HG03460 (cell line): ENCODE data around the gene NUP37.
"Not testable (repeated sequence)": the region's sequence is repeated elsewhere in the genome, so short reads cannot be mapped to it uniquely, and the experiment has no call there.

ENCODE experiments used
- ATAC-seq: cut with Tn5 transposase; IDR thresholded peaks from one replicate; pipeline ENCODE4 v1.9.1; 2021; ENCODE audit not compliant: unreplicated experiment

Gene NUP37, protein sequence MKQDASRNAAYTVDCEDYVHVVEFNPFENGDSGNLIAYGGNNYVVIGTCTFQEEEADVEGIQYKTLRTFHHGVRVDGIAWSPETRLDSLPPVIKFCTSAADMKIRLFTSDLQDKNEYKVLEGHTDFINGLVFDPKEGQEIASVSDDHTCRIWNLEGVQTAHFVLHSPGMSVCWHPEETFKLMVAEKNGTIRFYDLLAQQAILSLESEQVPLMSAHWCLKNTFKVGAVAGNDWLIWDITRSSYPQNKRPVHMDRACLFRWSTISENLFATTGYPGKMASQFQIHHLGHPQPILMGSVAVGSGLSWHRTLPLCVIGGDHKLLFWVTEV

DNA sequence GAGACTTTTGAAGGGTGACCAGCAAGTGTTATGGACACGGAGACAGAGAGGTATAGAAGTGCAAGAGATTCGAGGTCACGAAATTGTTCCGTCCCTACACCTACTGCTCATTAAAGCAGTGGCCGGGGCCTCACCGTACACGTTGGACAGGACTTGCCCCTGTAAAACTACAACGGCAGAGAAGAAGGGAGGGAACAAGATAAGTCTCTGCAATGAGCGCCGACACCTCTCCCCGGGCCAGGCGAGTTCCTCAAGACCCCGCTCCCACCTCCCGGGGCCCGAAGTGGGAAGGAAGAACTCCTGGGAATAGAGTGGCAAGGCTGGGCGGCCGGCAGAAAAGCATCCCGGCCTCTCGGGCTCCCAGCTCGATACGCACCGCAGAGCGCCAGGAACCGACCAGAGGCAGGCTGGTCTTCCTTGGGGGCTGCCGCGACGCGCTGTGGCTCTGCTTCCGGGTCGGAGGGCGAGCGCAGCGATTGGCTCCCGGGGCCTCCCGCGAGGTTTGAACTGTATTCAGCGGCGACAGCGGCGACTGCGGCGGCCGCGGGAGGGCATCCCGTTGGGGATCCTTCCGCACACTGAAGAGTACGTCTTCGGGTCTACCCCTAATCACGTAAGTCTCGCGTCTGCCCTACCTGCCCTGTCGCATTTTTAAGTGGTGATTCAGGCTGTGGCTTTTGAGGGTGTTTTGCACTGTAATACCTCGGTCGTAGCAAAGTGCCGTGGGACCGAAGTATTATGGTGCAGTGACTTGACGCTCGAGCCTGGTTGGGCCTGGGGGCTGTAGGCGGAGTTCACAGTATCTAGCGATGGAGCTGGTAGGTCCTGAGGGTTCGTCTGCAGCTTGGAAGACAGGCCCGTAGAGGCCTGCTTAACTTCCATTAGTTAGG is at the start of gene NUP37, which contains the start of gene PARPBP:
Gene NUP37 (minus strand): TSS at position 441 of the 890 bp plus-strand sequence. CDS start 1,596 bp downstream, outside the sequence.
Gene PARPBP (plus strand): TSS at position 510 of the 890 bp plus-strand sequence. CDS start 3,706 bp downstream, outside the sequence.
- ATAC-seq, result peak; percentile 94

DNA sequence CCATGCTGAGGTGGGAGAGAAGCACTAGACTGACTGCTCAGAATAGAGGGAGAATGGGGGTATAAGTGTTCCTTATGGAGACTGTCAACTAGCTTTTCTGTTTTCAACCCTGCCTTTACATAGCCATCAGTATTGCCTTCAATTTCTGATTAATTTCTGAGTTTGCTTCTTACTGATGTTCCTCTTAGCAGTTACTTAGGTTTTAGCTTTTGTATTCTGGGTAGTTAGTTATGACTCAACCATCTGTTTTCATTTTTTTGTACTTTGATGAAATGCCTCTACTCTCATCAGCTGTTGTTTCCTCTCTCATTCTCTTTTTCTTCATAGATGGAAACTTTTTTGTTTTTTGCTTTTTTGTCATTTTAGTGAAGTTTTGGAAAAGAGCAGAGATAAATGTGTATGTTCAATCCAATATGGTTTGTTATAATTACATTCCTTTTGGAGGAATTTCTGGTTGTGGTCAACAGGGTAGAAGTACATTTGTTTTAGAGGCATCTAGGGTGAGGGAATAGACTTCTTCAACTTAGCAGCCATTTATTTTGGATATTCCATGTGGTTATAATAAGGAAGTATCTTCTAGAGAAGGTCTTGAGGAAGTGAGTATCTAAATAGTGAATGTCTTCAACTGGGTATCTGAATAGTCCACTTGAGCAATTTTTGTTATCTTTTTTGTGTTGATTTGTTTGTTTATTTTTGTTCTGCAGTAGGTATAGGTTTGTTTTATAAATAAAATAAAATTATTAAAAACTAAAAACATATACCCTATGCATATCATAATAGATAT is 48.1 kb upstream of the NUP37 start:
- no peak for ATAC-seq

DNA sequence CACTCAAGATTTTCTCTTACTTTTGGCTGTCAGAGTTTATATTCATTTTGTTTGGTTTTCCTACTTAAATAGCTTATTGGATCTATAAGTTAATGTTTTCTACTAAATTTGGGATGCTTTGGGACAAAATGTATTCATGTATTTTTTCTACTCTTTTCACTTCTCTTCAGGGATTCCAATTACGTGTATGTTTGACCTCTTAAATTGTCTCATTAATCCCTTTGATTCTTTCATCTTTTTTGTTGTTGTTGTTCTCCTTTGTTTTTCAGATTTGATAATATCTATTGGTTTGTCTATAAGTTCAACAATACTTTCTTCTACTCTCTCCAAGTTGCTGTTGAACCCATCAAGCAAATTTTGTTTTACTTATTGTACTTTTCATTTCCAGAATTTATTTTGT is 43.5 kb upstream of the NUP37 start:
- ATAC-seq, result no peak

DNA sequence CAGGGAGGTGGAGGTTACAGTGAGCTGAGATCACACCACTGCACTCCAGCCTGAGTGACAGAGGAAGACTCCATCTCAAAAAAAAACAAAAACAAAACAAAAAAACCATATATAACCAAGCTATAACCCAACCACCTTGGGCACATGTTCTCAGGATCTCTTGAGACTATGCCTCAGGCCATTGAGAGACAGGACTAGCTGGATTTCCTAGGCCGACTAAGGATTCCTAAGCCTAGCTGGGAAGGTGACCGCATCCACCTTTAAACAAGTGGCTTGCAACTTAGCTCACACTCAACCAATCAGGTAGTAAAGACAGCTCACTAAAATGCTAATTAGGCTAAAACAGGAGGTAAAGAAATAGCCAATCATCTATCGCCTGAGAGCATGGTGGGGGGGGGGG is 35.3 kb upstream of the NUP37 start:
- not testable (repeated sequence) for ATAC-seq

DNA sequence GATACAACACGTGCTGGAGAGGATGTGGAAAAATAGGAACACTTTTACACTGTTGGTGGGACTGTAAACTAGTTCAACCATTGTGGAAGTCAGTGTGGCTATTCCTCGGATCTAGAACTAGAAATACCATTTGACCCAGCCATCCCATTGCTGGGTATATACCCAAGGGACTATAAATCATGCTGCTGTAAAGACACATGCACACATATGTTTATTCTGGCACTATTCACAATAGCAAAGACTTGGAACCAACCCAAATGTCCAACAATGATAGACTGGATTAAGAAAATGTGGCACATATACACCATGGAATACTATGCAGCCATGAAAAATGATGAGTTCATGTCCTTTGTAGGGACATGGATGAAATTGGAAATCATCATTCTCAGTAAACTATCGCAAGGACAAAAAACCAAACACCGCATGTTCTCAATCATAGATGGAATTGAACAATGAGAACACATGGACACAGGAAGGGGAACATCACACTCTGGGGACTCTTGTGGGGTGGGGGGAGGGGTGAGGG is 27.2 kb upstream of the NUP37 start:
- ATAC-seq, result not testable (repeated sequence)

DNA sequence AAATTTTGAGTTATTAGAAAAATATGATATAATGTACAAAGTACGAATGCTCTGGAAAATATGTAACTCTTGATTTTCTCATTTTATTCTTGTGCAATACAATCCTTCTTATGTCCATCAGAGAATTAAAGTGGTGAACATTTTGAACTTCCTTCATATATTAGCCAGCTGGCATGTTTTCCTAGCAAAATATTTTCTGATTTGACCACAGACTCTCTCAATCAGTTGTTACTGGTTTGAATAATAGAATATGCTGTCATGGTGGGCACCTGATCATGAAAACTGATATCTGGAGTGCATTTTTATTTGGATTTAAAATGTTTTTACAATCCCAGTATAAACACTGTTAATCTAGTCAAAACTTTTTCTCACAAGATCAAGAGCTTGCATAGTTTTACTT is 24.3 kb upstream of the NUP37 start:
- ATAC-seq, result no peak

DNA sequence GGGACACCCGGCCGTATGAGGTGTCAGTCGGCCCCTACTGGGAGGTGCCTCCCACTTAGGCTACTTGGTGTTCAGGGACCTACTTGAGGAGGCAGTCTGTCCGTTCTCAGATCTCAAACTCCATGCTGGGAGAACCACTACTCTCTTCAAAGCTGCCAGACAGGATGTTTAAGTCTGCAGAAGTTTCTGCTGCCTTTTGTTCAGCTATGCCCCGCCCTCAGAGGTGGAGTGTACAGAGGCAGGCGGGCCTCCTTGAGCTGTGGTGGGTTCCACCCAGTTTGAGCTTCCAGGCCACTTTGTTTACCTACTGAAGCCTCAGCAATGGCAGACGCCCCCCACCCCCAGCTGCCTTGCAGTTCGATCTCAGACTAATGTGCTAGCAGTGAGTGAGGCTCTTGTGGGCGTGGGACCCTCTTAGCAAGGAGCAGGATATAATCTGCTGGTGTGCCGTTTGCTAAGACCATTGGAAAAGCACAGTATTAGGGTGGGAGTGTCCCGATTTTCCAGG is 23.0 kb upstream of the NUP37 start:
- ATAC-seq, result not testable (repeated sequence)

DNA sequence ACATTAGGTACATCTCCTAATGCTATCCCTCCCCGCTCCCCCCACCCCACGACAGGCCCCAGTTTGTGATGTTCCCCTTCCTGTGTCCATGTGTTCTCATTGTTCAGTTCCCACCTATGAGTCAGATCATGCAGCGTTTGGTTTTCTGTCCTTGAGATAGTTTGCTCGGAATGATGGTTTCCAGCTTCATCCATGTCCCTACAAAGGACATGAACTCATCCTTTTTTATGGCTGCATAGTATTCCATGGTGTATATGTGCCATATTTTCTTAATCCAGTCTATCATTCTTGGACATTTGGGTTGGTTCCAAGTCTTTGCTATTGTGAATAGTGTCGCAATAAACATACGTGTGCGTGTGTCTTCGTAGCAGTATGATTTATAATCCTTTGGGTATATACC is 17.7 kb upstream of the NUP37 start:
- not testable (repeated sequence) for ATAC-seq

DNA sequence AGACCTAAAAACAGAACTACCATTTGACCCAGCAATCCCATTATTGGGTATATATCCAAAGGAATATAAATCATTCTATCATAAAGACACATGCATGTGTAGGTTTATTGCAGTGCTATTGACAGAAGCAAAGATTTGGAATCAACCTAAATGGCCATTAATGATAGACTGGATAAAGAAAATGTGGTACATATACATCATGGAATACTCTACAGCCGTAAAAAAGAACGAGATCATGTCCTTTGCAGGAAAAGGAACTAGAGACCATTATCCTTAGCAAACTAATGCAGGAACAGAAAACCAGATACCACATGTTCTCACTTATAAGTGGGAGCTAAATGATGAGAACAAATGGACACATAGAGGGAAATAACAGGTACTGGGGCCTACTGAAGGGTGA is 11.5 kb upstream of the NUP37 start:
- not testable (repeated sequence) for ATAC-seq

DNA sequence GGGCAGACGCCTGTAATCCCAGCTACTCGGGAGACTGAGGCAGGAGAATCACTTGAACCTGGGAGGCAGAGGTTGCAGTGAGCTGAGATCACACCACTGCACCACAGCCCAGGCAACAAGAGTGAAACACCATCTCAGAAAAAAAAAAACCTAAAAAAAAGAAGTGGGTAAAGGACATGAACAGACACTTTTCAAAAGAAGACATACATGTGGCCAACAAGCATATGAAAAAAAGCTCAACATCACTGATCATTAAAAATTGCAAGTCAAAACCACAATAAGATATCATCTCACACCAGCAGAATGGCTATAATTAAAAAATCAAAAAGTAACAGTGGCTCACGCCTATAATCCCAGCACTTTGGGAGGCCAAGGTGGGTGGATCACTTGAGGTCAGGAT is 10.8 kb upstream of the NUP37 start:
- ATAC-seq, result not testable (repeated sequence)

DNA sequence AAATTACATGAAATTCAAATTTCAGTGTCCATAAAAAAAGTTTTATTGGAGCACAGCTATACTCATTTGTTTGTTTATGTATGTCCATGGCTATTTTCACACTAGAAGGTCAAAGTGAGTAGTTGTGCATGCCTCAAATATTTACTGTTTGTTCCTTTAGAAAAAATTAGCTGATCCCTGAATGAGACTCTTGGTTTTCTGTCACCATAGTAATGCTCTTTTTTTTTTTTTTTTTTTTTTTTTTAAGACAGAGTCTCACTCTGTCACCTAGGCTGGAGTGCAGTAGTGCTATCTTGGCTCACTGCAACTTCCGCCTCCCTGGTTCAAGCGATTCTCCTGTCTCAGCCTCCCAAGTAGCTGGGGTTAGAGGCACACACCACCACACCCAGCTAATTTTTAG is 1.4 kb upstream of the NUP37 start:
- not testable (repeated sequence) for ATAC-seq

DNA sequence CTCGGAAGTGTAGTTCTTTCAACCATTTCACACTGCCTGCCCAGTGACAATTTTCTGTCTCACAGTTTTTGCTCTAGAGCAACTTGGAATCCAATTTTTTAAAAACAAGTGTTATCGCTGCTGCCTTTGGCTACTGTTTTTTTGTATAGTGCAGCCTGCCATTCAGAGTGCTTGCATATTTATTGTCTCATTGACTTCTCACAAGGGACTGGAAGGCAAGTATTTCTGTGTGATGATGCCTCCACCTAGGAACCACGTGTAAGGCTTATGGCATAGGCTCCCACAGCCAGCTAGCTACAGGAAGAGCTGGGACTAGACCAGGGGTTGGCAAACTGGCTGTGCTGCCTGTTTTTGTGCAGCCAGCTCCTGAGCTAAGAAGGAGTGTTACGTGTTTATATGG is 972 bp upstream of the NUP37 start:
- ATAC-seq, result no peak

DNA sequence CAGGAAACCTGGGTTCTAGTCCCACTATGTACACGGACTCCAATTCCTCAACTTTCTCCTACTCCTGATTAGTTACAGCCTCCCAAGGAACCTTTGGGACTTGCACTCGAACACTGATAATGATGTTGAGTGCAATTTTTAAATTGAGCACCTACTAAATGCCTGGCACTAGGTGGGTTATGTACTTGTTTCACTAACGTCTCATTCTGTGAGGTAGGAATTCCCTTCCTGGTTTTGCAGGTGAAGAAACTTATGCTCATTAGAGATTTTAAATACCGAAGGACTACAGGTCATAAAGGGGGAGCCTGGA is 605 bp upstream of the NUP37 start:
- ATAC-seq, result no peak

DNA sequence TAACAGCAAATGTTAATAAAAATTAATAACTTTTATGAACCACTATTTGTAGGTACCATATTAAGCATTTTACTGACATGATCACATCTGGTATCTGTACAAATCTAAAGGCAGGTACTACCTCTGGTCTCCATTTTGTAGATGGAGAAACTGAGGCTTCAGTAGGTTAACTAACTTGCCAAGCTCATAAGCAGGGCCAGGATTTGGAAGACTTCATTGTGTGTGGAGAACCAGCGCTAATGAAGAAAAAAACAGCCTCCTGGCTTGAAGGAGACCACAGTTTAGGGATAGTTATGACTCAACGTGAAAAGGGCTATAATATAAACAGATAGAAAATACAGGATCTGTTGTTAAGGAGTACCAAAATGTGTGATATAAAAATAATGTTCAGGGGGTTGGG is 1.0 kb downstream of the NUP37 start:
- ATAC-seq, result no peak

DNA sequence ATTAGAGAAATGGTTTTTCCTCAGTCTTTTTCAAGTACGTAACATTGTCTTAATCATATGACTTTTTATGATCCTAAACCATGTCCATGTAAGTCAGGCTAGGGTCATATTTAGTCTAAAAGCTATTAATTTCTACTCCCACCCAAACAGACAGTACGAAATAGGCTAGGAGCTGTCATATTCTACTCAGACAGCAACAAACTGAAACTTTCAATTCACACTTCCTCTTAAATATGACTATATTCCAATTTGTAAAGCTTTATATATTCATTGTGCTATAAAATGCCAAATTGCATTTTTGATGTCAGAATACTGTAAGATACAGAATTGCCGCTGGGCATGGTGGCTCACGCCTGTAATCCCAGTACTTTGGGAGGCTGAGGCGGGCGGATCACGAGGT is 3.5 kb downstream of the NUP37 start:
- no peak for ATAC-seq

DNA sequence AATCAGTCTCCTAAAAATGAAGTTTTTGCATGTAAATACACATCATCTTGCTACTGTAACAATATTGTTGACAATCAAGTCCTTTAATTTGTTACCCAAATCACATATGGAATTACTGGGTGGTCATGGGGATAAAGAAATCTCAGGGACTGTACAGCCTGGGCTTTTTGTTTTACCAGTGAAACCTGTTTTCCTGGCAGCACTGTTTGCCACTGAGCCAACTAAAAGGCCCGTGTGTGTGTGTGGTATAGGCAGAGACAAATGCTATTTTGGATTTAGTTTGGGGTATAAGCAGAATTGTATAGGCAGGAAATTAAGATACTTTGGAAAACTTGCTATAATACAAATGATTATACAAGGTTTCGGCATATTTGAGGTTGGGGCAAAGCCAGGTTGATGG is 5.7 kb downstream of the NUP37 start:
- no peak for ATAC-seq

DNA sequence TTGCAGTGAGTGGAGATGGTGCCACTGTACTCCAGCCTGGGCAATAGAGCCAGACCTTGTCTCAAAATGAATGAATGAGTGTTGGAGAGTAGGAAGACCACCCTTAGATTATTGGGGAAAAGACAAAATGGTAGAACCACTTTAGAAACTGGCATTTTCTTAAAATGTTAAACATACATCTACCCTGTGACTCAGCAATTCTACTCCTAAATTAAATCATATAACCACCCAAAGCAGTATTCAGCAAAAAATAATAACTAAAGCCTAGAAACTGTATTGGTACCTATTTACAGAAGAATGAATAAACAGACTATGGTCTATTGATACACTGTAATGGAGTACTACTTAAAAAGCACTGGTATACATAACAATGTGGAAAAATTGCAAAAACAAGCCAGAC is 9.1 kb downstream of the NUP37 start:
- no peak for ATAC-seq

DNA sequence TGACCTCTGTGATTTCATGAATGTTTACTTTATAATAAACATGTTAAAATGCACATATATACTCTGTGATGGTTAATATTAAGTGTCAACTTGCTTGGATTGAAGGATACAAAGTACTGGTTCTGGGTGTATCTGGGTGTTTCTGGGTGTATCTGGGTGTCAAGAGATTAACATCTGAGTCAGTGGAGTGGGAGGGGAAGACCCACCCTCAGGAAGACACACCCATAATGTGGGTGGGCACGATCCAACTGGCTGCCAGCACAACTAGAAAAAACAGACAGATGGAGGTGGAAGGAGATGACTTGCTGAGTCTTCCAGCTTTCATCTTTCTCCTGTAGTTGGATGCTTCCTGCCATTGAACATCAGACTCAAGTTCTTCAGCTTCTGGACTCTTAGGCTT is 11.9 kb downstream of the NUP37 start:
- no peak for ATAC-seq

DNA sequence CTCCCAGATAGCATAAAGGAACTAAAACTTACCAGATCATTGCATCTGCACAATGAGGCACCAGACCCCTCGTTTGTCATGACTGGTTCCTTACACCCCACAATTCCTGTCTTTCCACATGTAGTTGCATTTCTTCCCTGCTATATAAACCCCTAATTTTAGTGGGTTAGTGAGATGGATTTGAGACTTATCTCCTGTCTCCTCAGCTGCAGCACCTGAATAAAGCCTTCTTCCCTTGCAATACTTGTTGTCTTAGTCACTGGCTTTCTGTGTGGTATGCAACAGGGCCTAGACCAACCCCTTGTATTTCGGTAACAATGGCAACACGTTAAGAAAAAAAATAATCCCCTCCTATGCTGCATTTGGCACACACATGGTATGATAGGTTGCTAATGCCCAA is 13.0 kb downstream of the NUP37 start:
- ATAC-seq, result no peak

DNA sequence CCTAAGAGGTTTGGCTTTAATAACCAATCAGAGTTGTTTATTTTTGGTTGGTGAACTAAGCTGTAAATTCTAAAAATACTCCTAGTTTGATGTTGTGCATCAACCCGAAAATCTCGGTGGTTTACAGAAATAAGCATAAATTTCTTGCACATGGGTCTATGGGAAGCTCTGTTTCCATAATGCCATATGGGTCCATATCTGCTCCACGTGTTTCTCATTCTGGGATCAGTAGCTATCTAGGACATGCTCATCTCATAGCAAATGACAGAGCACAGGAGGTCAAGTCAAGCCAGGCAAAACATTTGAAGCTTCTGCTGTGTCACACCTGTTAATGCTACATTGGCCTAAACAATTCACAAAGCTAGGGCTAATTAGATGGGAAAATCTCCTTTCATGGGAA is 23.1 kb downstream of the NUP37 start:
- ATAC-seq, result no peak

DNA sequence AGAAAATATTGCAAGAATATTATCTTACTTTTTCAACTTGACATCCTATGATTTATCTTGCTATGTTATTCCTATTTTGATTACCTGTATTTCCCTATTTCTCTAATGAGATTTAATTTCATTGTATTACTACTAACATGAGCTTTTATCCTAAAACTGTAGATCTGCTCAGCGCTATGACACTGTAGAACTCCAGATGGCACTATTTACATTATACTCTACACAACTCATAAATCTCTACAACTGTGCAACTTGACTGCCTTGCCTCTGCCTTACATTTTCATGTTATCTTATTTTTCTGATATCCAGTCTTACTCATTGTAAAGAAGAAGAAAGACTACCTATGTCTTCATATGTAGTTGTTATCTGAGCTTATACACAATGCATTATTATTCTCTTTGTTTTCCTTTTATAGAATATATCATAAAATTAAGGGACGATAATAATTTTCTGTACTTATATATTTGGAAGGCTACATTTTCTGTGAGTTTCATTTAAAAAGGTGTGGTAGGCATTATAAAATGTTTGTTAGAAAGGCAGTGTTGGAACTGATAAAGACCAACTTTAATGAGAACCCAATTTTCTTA is 24.1 kb downstream of the NUP37 start:
- no peak for ATAC-seq
